WERI-Rb-1 (cell line): ENCODE measurements around the gene SYT6.

Experiments used
- DNase-seq: peaks from one replicate; pipeline ENCODE4 v3.0.0-alpha.2; 2020
- H3K27ac ChIP-seq: fragments of 250-450 bp; sonication (Bioruptor Pico); 2 replicates; pipeline ENCODE4 v1.5.1; 2020; ENCODE audit warnings: mild to moderate bottlenecking, moderate library complexity
- H3K27me3 ChIP-seq: fragments of 250-450 bp; sonication (Bioruptor Pico); 2 replicates; pipeline ENCODE4 v1.5.1; 2021; ENCODE audit warnings: mild to moderate bottlenecking, low read depth, moderate library complexity; ENCODE audit not compliant: insufficient read depth, severe bottlenecking
- H3K36me3 ChIP-seq: fragments of 250-450 bp; sonication (Bioruptor Pico); 2 replicates; pipeline ENCODE4 v1.5.1; 2020; ENCODE audit warnings: mild to moderate bottlenecking, moderate library complexity
- H3K4me3 ChIP-seq: 2 replicates; pipeline ENCODE4 v1.5.1; 2011; ENCODE audit warnings: low read depth, mild to moderate bottlenecking, control low read depth, low read length
- H3K9me3 ChIP-seq: fragments of 250-450 bp; sonication (Bioruptor Pico); 2 replicates; pipeline ENCODE4 v1.5.1; 2021; ENCODE audit warnings: mild to moderate bottlenecking, moderate library complexity; ENCODE audit not compliant: severe bottlenecking
- CTCF ChIP-seq: IDR thresholded peaks from 2 replicates; pipeline ENCODE4 v1.5.1; 2011; ENCODE audit warnings: low read depth, mild to moderate bottlenecking, control low read depth, inconsistent platforms, low read length

Gene SYT6

GRCh38 chr1:114093624-114094362 lies 59.9 kb downstream of the SYT6 start:
- Histone ChIP-seq H3K9me3 (peaks cover 2% of the 10 kb centered on the region), H3K27ac (no peak overlapping the region), H3K36me3 (no peaks in the 10 kb centered on the region), H3K27me3 (no peaks in the 10 kb centered on the region), H3K4me3 (no peak overlapping the region)
- TF ChIP-seq CTCF: no peak; the same call in 1 of the 2 replicates
- DNase-seq: no peak

- no peak for TF ChIP-seq CTCF
Observed at GRCh38 chr1:114092186-114093062, 61.2 kb downstream of the SYT6 start.

GRCh38 chr1:114091711-114092110 lies 62.0 kb downstream of the SYT6 start:
- Histone ChIP-seq H3K27me3 (no peaks in the 10 kb centered on the region), H3K9me3 (peaks cover 2% of the 10 kb centered on the region), H3K27ac (no peak overlapping the region), H3K36me3 (no peaks in the 10 kb centered on the region), H3K4me3 (no peak overlapping the region)
- no peak for TF ChIP-seq CTCF
- DNase-seq: no peak

More at GRCh38 chr1:114092186-114093062, 61.2 kb downstream of the SYT6 start:
- Histone ChIP-seq H3K27ac (no peak overlapping the region), H3K9me3 (peaks cover 2% of the 10 kb centered on the region), H3K4me3 (no peak overlapping the region), H3K36me3 (no peaks in the 10 kb centered on the region), H3K27me3 (no peaks in the 10 kb centered on the region)
- DNase-seq: no peak

GRCh38 chr1:114090738-114091505 lies 62.7 kb downstream of the SYT6 start:
- Histone ChIP-seq H3K36me3 (no peaks in the 10 kb centered on the region), H3K27me3 (no peaks in the 10 kb centered on the region), H3K4me3 (no peak overlapping the region), H3K9me3 (peaks cover 2% of the 10 kb centered on the region), H3K27ac (no peak overlapping the region)
- TF ChIP-seq CTCF: no peak
- no peak for DNase-seq

GRCh38 chr1:114089502-114090138 lies 64.0 kb downstream of the SYT6 start:
- DNase-seq: no peak
- TF ChIP-seq CTCF: no peak
- Histone ChIP-seq H3K36me3 (no peaks in the 10 kb centered on the region), H3K4me3 (no peak overlapping the region), H3K27me3 (no peaks in the 10 kb centered on the region), H3K27ac (no peak overlapping the region), H3K9me3 (peaks cover 2% of the 10 kb centered on the region)
